Subcutaneous adipose tissue (tissue), 4 donors: ENCODE data around the gene RILPL2. TPM values are rescaled to one million over a fixed set of nuclear protein-coding genes. Genes with fewer than 3 reads are reported as not detected.

Source experiments
- total RNA-seq, 4 donors: library from RNA; depleted of rRNA; stranded (reverse); fragments of >200 nt; gene quantifications; one replicate each; pipeline ENCODE4 v1.1.0, GENCODE V29; 2016
- TF ChIP-seq, protein P1 (sequence below): fragments of 450-650 bp; IDR thresholded peaks from one replicate; pipeline ENCODE4 v1.5.1; 2016; ENCODE audit warnings: low read depth, mild to moderate bottlenecking, control low read depth, antibody characterized with exemption, moderate library complexity

The RILPL2 gene
- total RNA-seq, 4 donors from 2014 or later, result 6.7 to 11.7 (median 9.6) TPM

DNA sequence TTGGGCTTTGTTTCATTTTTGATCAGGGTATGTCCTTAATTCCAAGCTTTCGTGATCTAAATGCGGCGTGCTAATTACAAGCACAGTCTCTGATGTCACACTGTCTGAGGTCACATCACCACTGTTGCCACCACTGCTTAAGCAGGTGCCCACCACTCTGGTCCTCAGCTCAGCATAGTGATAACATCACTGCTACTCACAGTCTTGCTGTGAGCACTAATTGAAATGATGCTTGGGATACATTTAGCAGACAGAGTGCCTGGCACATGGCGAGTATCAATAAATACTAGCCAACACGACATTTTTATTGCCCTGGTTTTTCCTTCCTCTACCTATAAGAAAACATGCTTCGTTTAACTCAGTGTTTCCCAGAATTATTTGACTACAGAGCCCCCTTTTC, 7.9 kb downstream of the RILPL2 start:
- TF ChIP-seq, protein P1, sequence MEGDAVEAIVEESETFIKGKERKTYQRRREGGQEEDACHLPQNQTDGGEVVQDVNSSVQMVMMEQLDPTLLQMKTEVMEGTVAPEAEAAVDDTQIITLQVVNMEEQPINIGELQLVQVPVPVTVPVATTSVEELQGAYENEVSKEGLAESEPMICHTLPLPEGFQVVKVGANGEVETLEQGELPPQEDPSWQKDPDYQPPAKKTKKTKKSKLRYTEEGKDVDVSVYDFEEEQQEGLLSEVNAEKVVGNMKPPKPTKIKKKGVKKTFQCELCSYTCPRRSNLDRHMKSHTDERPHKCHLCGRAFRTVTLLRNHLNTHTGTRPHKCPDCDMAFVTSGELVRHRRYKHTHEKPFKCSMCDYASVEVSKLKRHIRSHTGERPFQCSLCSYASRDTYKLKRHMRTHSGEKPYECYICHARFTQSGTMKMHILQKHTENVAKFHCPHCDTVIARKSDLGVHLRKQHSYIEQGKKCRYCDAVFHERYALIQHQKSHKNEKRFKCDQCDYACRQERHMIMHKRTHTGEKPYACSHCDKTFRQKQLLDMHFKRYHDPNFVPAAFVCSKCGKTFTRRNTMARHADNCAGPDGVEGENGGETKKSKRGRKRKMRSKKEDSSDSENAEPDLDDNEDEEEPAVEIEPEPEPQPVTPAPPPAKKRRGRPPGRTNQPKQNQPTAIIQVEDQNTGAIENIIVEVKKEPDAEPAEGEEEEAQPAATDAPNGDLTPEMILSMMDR, result no peak

DNA sequence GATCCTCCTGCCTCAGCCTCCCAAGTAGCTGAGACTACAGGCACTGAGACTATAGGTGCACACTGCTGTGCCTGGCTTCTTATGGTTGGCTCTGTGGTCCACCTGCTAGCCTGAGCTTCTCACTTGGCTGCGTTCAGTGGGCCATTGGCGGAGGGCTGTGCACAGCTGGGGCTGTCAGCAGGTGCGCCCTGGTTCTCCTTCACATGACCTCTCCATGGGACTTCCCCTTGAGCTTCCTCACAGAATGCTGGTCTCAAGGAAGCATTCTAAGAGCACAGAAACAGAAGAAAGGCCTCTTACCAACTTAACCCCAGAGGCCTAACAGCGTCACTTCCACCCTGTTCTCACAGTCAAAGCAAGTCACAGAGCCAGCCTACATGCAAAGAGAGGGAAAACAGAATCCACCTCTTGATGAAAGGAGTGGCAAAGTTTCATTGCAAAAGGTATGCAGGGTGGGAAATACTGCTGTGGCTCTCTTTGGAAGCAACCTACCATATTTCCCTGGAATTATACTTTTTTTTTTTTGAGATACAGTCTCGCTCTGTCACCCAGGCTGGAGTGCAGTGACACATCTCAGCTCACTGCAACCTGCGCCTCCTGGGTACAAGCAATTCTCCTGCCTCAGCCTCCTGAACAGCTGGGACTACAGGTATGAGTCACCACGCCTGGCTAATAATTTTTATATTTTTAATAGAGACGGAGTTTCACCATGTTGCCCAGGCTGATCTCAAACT, 9.3 kb downstream of the RILPL2 start:
- TF ChIP-seq, protein P1, result no peak

DNA sequence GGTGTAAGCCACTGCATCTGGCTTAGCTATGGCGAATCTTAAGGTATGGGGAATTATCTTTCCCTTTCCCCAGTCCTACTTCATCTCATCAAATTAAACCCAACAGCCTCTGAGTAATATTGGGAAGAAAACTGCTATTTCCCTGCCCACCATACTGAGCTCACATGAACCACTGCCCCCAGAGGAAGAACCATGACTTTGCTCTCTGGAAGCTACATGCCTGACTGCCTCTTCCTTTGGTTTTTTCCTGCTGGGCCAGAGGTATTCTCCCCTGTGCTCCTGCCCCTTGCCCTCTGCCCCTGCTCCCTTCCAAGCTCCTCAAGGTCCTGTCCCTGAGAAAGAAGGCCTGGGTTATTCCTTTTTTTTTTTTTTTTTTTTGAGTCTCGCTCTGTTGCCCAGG, 15.2 kb downstream of the RILPL2 start:
- TF ChIP-seq, protein P1, result no peak

DNA sequence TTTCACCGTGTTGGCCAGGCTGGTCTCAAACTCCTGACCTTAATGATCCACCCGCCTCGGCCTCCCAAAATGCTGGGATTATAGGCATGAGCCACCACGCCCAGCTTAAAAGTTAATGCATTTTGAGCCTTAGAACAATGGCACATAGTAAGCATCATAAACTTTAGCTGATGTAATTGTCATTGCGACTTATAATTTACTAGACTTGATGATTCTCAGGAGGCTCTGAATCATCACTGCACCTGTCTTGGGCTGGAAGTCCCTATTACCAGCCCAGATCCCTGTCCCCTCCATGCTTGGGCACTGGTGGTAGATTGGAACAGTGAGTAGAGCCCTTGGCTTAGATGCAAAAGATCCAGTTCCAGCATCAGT, 26.5 kb downstream of the RILPL2 start:
- TF ChIP-seq, protein P1, result no peak

DNA sequence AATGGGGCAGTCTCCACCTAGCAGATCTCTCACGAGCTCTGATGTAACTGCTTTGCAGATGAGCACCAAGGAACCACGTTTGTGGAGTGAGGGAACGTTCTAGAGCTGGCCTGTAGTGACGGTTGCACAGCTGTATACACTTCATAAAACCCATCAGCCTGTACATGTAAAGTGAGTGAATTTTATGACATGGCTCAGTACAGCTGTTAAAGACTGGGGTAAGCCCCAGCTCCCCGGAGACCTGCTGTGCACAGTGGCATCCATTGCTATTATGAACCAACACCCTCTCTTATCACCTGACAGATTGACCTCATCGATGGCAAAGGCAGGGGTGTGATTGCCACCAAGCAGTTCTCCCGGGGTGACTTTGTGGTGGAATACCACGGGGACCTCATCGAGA, 31.9 kb downstream of the RILPL2 start:
- TF ChIP-seq, protein P1, result no peak

DNA sequence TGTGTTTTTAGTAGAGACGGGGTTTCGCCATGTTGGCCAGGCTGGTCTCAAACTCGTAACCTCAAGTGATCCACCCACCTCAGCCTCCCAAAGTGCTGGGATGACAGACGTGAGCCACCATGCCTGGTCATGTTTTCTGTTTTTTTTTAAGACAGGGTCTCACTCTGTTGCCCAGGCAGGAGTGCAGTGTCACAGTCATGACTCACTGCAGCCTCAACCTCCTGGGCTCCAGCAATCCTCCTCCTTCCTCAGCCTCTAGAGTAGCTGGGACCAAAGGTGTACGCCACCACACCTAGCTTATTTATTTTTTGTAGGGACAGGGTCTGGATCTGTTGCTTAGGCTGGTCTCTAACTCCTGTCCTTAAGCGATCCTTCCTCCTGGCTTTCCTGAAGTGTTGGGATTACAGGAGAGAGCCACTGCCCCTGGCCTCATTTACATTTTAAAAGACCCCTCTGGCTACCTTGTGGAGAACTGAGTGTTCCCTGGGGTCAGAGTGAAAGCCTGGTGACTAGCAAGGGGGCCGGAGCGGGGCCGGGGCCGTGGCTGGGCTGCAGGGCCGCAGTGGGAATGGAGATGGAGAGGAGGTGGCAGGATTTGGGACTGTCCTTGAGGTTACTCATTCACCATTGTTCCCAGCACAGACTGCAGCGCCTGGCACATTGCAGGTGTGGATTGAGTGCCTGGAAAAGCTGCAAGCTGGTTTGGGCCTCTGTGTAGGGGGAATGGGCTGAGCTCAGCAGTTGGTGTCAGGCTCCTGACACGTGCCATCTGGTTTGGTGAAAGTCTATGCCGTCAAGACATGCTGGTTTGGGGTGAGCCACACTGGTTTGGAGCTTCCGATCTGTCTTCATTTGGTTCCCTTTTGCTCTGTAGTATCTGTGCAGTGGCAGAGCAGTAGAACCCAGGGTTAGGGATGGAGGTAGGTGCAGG, 34.5 kb downstream of the RILPL2 start:
- TF ChIP-seq, protein P1, result no peak

DNA sequence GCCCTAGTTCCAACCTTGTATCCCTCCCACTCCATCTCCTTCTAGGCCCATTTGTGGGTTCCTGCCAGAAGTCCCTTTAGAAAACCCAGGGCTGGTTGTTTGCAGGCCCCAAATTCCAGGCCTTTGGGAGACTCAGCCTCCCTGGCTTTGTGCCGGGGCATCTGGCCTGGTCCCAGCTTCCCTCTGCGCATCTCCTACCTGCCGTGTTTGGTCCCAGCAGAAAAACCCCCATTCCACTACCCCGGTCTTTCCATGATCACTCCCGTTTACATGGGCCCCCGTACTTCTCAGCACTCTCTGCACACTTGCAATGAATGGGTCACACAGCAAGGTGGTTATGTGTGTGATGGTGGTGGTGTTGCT, 37.2 kb downstream of the RILPL2 start:
- TF ChIP-seq, protein P1, result no peak
